Skeletal muscle satellite cell (primary cell): ENCODE results near the gene DGLUCY.
A peak's percentile ranks its signal among the peaks of the same experiment; 100 is the strongest.

ENCODE experiments used
- H3K27me3 ChIP-seq: 2 replicates; pipeline ENCODE4 v1.7.0; 2013; ENCODE audit warnings: low read length; ENCODE audit not compliant: control insufficient read depth, insufficient read depth
- H3K36me3 ChIP-seq: 2 replicates; pipeline ENCODE4 v1.7.0; 2013; ENCODE audit warnings: mild to moderate bottlenecking, control low read depth, low read length; ENCODE audit not compliant: insufficient read depth
- H3K4me1 ChIP-seq: 2 replicates; pipeline ENCODE4 v1.7.0; 2013; ENCODE audit warnings: low read length; ENCODE audit not compliant: control insufficient read depth, insufficient read depth
- H3K4me2 ChIP-seq: 2 replicates; pipeline ENCODE4 v1.7.0; 2013; ENCODE audit warnings: mild to moderate bottlenecking, low read length
- H3K4me3 ChIP-seq: 2 replicates; pipeline ENCODE4 v1.7.0; 2013; ENCODE audit warnings: low read length
- H3K9ac ChIP-seq: 2 replicates; pipeline ENCODE4 v1.7.0; 2013; ENCODE audit warnings: mild to moderate bottlenecking, low read depth, low read length, moderate library complexity
- H3K9me3 ChIP-seq: replicated peaks from 2 replicates; pipeline ENCODE4 v1.7.0; 2013; ENCODE audit warnings: mild to moderate bottlenecking, control low read depth, low read length

Gene DGLUCY

DNA sequence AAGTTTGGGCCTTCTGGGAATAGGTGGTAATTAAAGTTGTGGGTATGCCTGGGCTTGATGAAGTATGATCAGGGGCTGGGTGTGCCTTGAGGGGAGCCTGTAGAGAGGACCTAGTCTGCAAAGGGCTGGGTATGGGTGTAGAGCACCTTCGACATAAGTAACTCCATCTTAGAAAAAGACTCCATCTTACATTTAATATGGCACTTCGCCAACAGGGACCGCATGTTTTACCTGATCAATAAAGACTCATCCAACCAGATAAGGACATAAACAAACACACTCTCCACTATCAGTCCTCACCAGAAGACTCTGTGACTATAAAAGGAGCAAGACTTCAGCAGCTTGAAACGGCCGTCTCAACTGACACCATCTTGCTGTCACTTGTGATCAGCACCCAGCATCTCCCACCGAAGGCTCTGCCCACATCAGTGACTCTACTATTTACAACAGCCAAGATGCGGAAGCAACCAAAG, 154.1 kb downstream of the DGLUCY start:
- H3K4me2 ChIP-seq, result no peak overlapping the region
- H3K27me3 ChIP-seq, result no peaks in the 10 kb centered on the region
- no peak overlapping the region for H3K9ac ChIP-seq
- H3K4me1 ChIP-seq, result peaks cover 13% of the 10 kb centered on the region
- no peak overlapping the region for H3K4me3 ChIP-seq
- H3K36me3 ChIP-seq, result no peaks in the 10 kb centered on the region
- H3K9me3 ChIP-seq, result no peaks in the 10 kb centered on the region

DNA sequence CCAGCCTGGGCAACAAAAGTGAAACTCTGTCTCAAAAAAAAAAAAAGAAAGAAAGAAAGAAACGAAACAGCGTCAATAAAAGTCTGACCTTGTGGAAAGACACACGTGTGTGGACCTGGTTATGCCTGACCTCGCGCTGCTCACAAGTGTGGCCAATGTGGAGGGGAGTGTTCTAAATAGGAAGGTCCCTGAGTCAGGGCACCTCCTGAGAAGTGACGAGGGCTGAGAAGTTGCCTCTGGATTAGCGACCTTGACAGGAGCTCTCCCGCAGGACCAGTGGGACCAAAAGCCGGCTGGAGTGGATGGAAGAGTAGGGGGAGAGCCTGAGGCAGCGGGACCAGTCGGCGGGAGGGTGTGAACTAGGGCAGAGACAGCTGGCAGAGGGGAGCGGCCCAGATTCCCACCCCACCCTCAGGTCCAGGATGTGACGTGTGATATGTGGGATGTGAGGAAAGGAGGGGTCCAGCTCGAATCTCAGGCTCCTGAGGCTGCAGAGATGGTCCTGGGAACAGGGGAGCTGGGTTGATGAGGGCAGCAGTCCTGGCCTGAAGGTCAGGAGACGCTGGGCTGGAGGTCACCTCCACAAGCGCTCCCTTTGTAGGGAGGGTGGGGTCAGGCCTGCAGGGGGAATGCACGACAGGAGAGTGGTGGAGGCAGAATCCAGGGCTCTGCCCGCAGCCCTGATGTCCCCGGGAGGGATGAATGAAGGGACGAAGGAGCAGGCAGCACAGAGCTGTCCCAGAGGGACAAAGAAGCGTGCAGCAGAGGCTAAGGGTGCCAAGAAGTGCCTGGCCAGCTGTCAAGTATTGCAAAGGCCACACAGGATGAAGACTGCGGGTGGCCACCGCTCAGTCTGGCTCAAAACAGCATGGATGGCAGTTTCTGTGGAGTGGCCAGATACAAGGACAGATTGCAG, 155.5 kb downstream of the DGLUCY start:
- Histone ChIP-seq H3K36me3 (no peaks in the 10 kb centered on the region), H3K4me3 (peak overlapping the region; percentile 62), H3K9ac (no peak overlapping the region)

DNA sequence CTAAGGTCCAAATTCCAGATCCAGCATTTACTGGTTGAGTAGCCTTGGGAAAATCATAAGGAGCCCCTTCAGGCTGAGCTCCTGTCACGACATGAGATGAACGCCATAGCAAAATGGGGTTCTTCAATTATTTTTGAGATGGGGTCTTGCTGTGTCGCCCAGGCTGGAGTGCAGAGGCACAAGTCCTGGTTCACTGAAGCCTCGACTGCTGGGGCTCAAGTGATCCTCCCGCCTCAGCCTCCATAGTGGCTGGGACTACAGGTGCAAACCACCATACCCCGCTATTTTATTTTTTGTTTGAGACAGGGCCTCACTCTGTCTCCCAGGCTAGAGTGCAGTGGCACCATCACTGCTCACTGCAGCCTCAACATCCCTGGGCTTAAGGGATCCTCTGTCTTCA, 156.3 kb downstream of the DGLUCY start:
- Histone ChIP-seq H3K4me3 (no peak overlapping the region), H3K4me2 (no peak overlapping the region), H3K36me3 (no peaks in the 10 kb centered on the region), H3K27me3 (no peaks in the 10 kb centered on the region), H3K9ac (no peak overlapping the region), H3K4me1 (peaks cover 13% of the 10 kb centered on the region), H3K9me3 (no peaks in the 10 kb centered on the region)

More for the DNA sequence above, 155.5 kb downstream of the DGLUCY start:
- H3K4me1 ChIP-seq, result peaks cover 13% of the 10 kb centered on the region
- H3K4me2 ChIP-seq, result peak overlapping the region; percentile 76
- no peaks in the 10 kb centered on the region for H3K9me3 ChIP-seq
- no peaks in the 10 kb centered on the region for H3K27me3 ChIP-seq

DNA sequence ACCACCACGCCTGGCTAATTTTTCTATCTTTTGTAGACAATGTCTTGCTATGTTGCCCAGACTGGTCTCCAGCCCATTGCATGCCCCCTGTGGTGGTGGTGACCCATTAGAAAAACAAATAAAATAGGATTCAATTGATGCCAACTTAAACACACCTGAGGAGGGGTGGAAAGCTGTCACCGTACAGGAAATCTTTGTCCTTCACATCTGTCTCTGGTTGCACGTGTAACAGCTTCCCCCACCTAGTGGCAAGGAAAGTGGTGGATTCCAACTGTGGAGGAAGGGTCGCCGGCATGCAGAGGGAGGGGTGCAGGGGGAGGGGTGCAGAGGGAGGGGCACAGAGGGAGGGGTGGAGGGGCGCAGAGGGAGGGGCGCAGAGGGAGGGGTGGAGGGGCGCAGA, 156.7 kb downstream of the DGLUCY start:
- no peaks in the 10 kb centered on the region for H3K36me3 ChIP-seq
- no peak overlapping the region for H3K4me2 ChIP-seq
- peaks cover 13% of the 10 kb centered on the region for H3K4me1 ChIP-seq
- no peak overlapping the region for H3K9ac ChIP-seq
- H3K27me3 ChIP-seq, result no peaks in the 10 kb centered on the region
- H3K9me3 ChIP-seq, result no peaks in the 10 kb centered on the region
- no peak overlapping the region for H3K4me3 ChIP-seq

DNA sequence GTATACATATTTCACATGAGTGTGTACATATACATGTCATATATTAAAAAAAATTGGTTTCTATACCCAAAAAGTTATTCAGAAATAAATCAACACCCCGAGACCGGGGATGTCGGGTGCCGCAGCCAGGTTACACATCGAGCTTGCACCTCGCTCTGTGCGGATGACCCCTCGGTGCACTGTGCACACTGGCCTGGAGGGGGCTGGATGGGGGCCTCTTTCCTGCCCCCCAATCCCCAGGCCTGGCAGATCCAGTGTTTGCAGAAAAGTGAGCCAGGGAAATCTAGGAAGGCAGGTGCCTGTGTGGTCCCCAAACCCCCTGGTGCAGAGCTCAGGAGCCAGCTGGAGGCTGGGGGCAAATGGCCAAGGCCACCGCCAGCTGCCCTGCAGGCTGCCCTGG, 157.8 kb downstream of the DGLUCY start:
- Histone ChIP-seq H3K9me3 (no peaks in the 10 kb centered on the region), H3K4me1 (peaks cover 13% of the 10 kb centered on the region), H3K36me3 (no peaks in the 10 kb centered on the region), H3K4me3 (no peak overlapping the region), H3K9ac (no peak overlapping the region), H3K4me2 (no peak overlapping the region), H3K27me3 (no peaks in the 10 kb centered on the region)

DNA sequence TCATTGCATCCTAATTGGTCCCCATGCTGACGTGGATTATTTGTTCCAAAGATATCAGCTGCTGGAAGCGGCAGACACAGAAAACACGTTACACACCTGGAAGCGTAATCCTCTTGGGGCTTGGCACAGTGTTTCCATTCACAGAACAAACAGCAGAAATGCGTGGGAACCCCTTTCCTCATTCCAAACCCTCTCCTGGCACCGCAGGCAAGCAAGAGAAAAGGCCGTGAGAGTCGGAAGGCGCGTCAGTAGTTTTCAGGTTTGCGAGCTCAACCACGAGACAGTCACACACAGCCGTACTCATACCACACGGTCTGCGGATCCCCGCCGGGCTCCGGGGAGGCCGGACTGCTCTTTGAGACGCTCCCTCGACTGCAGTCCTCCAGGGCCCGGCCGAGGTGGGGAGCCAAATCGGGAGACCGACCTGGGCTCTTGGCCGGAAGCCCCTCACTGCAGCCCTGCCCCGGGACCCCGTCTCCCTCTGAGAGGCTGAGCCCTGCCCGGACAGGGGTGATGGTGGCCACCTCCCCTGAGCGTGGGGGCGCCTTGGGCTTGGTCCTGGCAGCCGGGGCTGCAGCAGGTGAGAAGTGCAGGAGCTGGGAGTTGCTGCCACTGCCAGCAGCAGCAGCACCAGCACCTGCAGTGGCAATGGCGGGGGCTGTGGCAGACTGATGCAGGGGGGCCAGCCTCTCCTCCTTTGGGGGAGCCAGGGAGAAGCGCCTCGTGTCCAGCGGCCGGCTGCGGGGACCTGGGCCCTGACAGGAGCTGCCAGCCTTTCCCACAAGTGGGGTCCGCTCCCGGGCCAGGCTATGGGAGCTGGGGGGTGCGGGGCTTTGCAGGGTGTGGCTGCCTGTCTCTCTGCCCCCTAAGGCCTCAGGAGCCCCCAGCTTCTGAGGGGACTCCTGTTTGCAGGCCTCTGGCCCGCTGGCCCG, 158.7 kb downstream of the DGLUCY start:
- no peak overlapping the region for H3K9ac ChIP-seq
- H3K27me3 ChIP-seq, result no peaks in the 10 kb centered on the region
- no peaks in the 10 kb centered on the region for H3K36me3 ChIP-seq
- no peak overlapping the region for H3K4me3 ChIP-seq
- peaks cover 13% of the 10 kb centered on the region for H3K4me1 ChIP-seq
- no peak overlapping the region for H3K4me2 ChIP-seq
- H3K9me3 ChIP-seq, result no peaks in the 10 kb centered on the region

DNA sequence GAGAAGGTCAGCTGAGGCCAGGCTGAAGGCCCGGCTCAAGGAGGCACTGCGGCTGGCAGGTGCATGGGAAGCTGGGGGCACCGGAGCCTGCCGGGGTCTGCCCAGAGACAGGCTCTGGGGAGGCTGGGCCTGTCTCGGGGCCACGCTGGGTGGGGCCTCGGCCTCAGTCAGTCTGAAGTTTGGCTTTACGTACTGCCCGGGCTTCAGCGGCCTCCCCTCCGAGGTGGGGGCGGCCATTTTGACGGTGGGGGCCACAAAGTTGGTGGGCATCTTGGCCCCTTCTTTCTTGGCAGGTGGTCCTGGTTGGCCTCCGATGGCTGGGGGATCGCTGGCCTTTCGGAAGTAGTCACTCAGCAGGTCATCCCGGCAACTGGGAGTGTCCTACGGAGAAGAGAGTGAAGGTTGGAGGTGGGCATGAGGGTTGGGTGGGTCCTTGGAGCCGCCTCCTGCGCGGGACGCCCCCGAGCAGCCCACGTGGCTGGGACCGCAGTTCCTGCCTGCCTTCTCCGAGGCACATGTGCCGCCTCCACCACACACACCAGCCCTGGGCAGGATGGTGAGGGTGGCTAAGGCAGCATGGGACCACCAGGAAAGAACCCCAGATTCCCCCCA, 159.5 kb downstream of the DGLUCY start:
- Histone ChIP-seq H3K4me3 (no peak overlapping the region), H3K9me3 (no peaks in the 10 kb centered on the region), H3K27me3 (no peaks in the 10 kb centered on the region), H3K4me1 (peaks cover 13% of the 10 kb centered on the region), H3K9ac (no peak overlapping the region), H3K4me2 (no peak overlapping the region), H3K36me3 (no peaks in the 10 kb centered on the region)

DNA sequence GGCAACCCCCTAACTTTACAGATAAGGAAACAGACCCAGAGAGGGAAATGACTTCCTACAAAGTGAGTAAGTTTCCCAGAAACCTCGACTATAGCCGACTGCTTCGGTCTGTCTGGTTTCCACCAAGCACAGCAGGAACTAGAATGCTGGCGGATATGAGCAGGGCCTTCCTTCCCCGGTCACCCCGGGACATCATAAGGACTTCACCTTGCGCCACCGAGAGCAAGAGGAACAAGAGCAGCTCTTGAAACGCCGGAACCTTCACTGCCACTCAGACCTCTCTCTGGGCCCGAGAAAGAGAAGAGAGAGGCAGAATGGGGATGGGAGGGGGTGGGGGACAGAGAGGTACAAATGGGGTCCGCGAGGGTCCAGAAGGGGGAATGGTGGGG, 160.0 kb downstream of the DGLUCY start:
- Histone ChIP-seq H3K4me2 (no peak overlapping the region), H3K27me3 (no peaks in the 10 kb centered on the region), H3K9me3 (no peaks in the 10 kb centered on the region), H3K36me3 (no peaks in the 10 kb centered on the region), H3K4me3 (no peak overlapping the region), H3K4me1 (peaks cover 12% of the 10 kb centered on the region), H3K9ac (no peak overlapping the region)

DNA sequence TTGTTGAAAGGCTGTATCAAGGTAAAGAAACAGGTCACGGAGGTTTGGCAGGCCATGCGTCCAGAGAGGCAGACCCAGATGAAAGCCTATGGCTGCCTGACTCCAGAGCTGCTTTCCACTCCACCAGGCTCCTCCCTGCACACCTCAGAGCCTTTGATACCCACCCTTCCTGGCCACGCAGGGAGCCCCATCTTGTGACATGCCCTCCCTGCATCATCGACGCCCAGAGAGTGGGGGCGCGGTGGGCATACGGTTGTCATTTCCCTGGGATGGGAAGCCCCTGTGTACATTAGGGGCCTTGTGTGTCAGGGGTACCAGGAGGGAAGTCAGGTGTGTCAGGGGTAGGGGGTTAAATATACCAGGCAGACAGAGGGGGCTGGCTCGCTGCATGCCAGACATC, 160.9 kb downstream of the DGLUCY start:
- Histone ChIP-seq H3K4me2 (no peak overlapping the region), H3K4me3 (no peak overlapping the region), H3K9ac (no peak overlapping the region), H3K4me1 (peaks cover 3% of the 10 kb centered on the region), H3K9me3 (no peaks in the 10 kb centered on the region), H3K27me3 (no peaks in the 10 kb centered on the region), H3K36me3 (no peaks in the 10 kb centered on the region)
